HEK293T (cell line): ENCODE data around the gene LETMD1.

Source experiments
- CTCF ChIA-PET: fragments of 350-600 bp; formaldehyde crosslinking; extraction: SDS; loops from one replicate; lab custom pipeline; 2021; ENCODE audit warnings: antibody characterized with exemption, inconsistent platforms; lab: Yijun Ruan, JAX
- POLR2A ChIA-PET: fragments of 350-600 bp; formaldehyde crosslinking; extraction: SDS; loops from one replicate; lab custom pipeline; 2020; ENCODE audit warnings: antibody characterized with exemption, inconsistent platforms; lab: Yijun Ruan, JAX
- DNase-seq: peaks from one replicate; pipeline ENCODE4 v3.0.0; 2012; ENCODE audit warnings: mixed read lengths; ENCODE audit errors: extremely low spot score
- ARNT ChIP-seq: fragments of 450-650 bp; IDR thresholded peaks from 2 replicates; pipeline ENCODE4 v1.6.1; 2017; ENCODE audit warnings: mild to moderate bottlenecking
- BHLHE40 ChIP-seq: fragments of 450-650 bp; IDR thresholded peaks from 2 replicates; pipeline ENCODE4 v1.6.1; 2016; ENCODE audit warnings: mild to moderate bottlenecking, moderate library complexity, borderline replicate concordance
- CTBP1 ChIP-seq: fragments of 450-650 bp; IDR thresholded peaks from 2 replicates; pipeline ENCODE4 v1.6.1; 2016; ENCODE audit warnings: borderline replicate concordance
- ELF4 ChIP-seq: fragments of 450-650 bp; IDR thresholded peaks from 2 replicates; pipeline ENCODE4 v1.6.1; 2017; ENCODE audit warnings: antibody characterized with exemption
- FOXA1 ChIP-seq: fragments of 450-650 bp; IDR thresholded peaks from 2 replicates; pipeline ENCODE4 v1.6.1; 2016; ENCODE audit warnings: mild to moderate bottlenecking
- FOXK2 ChIP-seq: fragments of 450-650 bp; IDR thresholded peaks from 2 replicates; pipeline ENCODE4 v1.6.1; 2016; ENCODE audit warnings: mild to moderate bottlenecking
- FOXM1 ChIP-seq: fragments of 450-650 bp; IDR thresholded peaks from 2 replicates; pipeline ENCODE4 v1.6.1; 2017; ENCODE audit warnings: mild to moderate bottlenecking, borderline replicate concordance
- HDGF ChIP-seq: fragments of 450-650 bp; IDR thresholded peaks from 2 replicates; pipeline ENCODE4 v1.6.1; 2017; ENCODE audit warnings: antibody characterized with exemption, borderline replicate concordance
- L3MBTL2 ChIP-seq: fragments of 450-650 bp; conservative IDR thresholded peaks from 2 replicates; pipeline ENCODE4 v1.6.1; 2016; ENCODE audit warnings: mild to moderate bottlenecking
- LEF1 ChIP-seq: fragments of 450-650 bp; IDR thresholded peaks from 2 replicates; pipeline ENCODE4 v1.6.1; 2017; ENCODE audit warnings: mild to moderate bottlenecking, borderline replicate concordance
- NFRKB ChIP-seq: fragments of 450-650 bp; IDR thresholded peaks from 2 replicates; pipeline ENCODE4 v1.6.1; 2016; ENCODE audit warnings: mild to moderate bottlenecking, moderate library complexity
- SP1 ChIP-seq: fragments of 450-650 bp; IDR thresholded peaks from 2 replicates; pipeline ENCODE4 v1.6.1; 2017
- SUZ12 ChIP-seq: fragments of 450-650 bp; IDR thresholded peaks from 2 replicates; pipeline ENCODE4 v1.6.1; 2016; ENCODE audit warnings: mild to moderate bottlenecking
- TARDBP ChIP-seq: fragments of 450-650 bp; IDR thresholded peaks from 2 replicates; pipeline ENCODE4 v1.6.1; 2016
- ZNF384 ChIP-seq: fragments of 450-650 bp; IDR thresholded peaks from 2 replicates; pipeline ENCODE4 v1.6.1; 2016
- TF ChIP-seq, protein P1 (sequence below): fragments of 450-650 bp; IDR thresholded peaks from 2 replicates; pipeline ENCODE4 v1.6.1; 2016

Gene LETMD1

GRCh38 chr12:51049525-51049924 is 1.4 kb downstream of the LETMD1 start:
- ChIA-PET POLR2A (interaction anchor here (0.6 to 2.0 kb wide), 3 partner anchors 24 to 215 kb away, joined by 3 to 13 read pairs (median 3); partner anchors contain the start of gene SLC11A2), CTCF (no interaction called here)
- DNase-seq: no peak
- no peak for TF ChIP-seq FOXA1
- no peak for TF ChIP-seq FOXM1

DNA sequence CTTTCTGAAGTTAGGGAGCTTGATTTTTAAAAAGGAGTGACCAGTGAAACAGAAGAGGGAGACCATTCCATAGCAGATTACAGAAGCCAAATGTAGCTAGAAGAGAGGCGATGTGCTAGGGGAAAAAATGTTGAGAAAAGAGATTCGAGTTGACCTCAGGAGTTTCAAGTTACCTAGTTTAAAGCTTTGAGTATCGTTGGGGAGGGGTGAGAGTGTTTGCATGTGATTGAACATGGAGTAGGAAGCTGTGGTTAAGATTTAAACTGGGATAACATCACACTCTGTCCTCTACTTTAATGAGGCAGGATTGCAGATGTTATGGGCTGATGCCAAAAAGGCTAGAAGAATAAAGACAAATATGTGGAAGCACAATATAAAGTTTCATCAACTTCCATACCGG is 3.7 kb downstream of the LETMD1 start:
- DNase-seq: no peak
- TF ChIP-seq FOXM1 (no peak), ZNF384 (no peak), FOXK2 (no peak), BHLHE40 (no peak)
- TF ChIP-seq, protein P1, sequence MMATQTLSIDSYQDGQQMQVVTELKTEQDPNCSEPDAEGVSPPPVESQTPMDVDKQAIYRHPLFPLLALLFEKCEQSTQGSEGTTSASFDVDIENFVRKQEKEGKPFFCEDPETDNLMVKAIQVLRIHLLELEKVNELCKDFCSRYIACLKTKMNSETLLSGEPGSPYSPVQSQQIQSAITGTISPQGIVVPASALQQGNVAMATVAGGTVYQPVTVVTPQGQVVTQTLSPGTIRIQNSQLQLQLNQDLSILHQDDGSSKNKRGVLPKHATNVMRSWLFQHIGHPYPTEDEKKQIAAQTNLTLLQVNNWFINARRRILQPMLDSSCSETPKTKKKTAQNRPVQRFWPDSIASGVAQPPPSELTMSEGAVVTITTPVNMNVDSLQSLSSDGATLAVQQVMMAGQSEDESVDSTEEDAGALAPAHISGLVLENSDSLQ: no peak
- ChIA-PET POLR2A (interaction anchor here (0.5 to 1.0 kb wide), 3 partner anchors 14 to 232 kb away, joined by 3 to 4 read pairs (median 3); no protein-coding TSS in a partner anchor), CTCF (interaction anchor here (0.5 to 0.7 kb wide), 2 partner anchors 203 to 1600 kb away, joined by 3 to 4 read pairs; no protein-coding TSS in a partner anchor)

- no peak for TF ChIP-seq SP1
- TF ChIP-seq, protein P1: no peak
- no peak for TF ChIP-seq SUZ12
- CTCF ChIA-PET: interaction anchor here (0.6 kb wide), 1 partner anchor 198 kb away, joined by 7 read pairs; no protein-coding TSS in a partner anchor
- DNase-seq: no peak
- POLR2A ChIA-PET: no interaction called here
Observed at GRCh38 chr12:51055060-51055459, 6.9 kb downstream of the LETMD1 start.

DNA sequence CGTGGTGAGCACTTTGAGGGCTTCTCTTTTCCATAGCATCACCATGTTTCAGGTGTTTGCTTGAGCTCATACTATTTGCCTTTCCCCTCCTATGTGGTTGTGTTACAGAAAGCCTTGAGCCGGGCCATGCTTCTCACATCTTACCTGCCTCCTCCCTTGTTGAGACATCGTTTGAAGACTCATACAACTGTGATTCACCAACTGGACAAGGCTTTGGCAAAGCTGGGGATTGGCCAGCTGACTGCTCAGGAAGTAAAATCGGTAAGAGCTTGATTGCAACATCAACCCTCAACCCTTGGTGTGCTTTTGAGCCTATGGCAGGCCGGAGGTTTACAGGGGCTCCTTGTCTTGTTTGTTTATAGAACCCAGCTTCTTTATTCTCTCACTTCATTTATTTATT is 8.1 kb downstream of the LETMD1 start:
- POLR2A ChIA-PET: no interaction called here
- CTCF ChIA-PET: no interaction called here
- no peak for DNase-seq
- TF ChIP-seq TARDBP (no peak), FOXA1 (no peak), BHLHE40 (no peak), ARNT (no peak), FOXM1 (no peak), CTBP1 (no peak), HDGF (no peak), SP1 (no peak), LEF1 (no peak), SUZ12 (no peak)
- TF ChIP-seq, protein P1: no peak

DNA sequence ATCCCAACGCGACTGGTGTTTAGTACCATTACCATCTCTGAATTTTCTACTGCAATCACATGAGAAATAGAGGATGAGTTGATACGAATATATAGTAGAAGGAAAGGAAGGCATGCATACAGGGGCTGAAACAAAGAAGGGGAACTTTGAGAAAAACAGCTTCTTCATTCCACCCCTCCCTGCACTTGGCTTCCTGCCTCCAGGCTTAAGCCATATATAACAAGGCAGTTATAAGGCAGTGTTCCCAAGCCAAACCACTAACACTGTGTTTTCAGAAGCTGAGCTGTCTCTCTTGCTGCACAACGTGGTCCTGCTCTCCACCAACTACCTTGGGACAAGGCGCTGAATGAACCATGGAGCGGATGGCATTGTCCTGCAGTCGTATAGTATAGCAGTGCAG is 11.0 kb downstream of the LETMD1 start:
- ChIA-PET CTCF (no interaction called here), POLR2A (no interaction called here)
- DNase-seq: no peak
- no peak for TF ChIP-seq NFRKB
- TF ChIP-seq SUZ12: no peak

- DNase-seq: no peak
- TF ChIP-seq FOXA1: no peak
- TF ChIP-seq HDGF: no peak
- TF ChIP-seq TARDBP: no peak
- TF ChIP-seq BHLHE40: no peak
- no peak for TF ChIP-seq SP1
- TF ChIP-seq SUZ12: no peak
- no peak for TF ChIP-seq LEF1
- TF ChIP-seq, protein P1: no peak
- TF ChIP-seq FOXK2: no peak
- TF ChIP-seq ARNT: no peak
- TF ChIP-seq L3MBTL2: no peak
- no peak for TF ChIP-seq ELF4
- TF ChIP-seq NFRKB: no peak
- no peak for TF ChIP-seq FOXM1
- no peak for TF ChIP-seq ZNF384
- no peak for TF ChIP-seq CTBP1
- ChIA-PET POLR2A (interaction anchor here (0.5 to 1.8 kb wide), 5 partner anchors 9 to 179 kb away, joined by 3 to 7 read pairs (median 4); partner anchors contain the start of gene CSRNP2), CTCF (no interaction called here)
Observed at GRCh38 chr12:51062631-51063397, 14.7 kb downstream of the LETMD1 start.

DNA sequence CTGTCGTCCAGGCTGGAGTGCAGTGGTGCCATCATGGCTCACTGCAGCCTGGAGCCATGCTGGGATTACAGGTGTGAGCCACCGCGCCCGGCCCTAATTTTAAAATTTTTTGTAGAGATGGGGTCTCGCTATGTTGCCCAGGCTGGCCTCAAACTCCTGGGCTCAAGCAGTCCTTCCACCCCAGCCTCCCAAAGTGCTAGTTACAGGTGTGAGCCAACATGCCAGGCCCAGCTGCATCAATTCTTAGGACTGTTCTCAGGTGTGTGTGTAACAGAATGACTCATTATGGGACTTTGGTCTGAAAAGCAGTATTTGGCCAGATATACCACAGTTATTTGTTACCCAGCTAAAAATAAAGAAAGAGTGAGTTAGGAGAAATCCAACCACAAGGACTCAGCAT is 17.4 kb downstream of the LETMD1 start:
- TF ChIP-seq FOXK2 (no peak), L3MBTL2 (no peak), ARNT (no peak), HDGF (no peak)
- ChIA-PET POLR2A (interaction anchor here (1.1 kb wide), 1 partner anchor 18 kb away, joined by 3 read pairs; the partner anchor contains the start of gene CSRNP2), CTCF (no interaction called here)
- no peak for DNase-seq
